Keratinocyte (primary cell): Measurements from ENCODE around the gene COL9A2. TPM values are rescaled to one million over a fixed set of nuclear protein-coding genes. Genes with fewer than 3 reads are reported as not detected.

Experiments
- DNase-seq: peaks from one replicate; pipeline ENCODE4 v3.0.0-alpha.2; 2011; ENCODE audit warnings: low read depth, missing footprints, low spot score
- FAIRE-seq: peaks from 2 replicates; lab custom pipeline; 2011; peaks lifted over from hg19 to GRCh38; lab: Jason Lieb, UNC
- H2AFZ ChIP-seq: 2 replicates; pipeline ENCODE4 v1.6.0; 2012; ENCODE audit warnings: low read length, control low read depth, inconsistent platforms; ENCODE audit not compliant: control insufficient read depth
- H3K27ac ChIP-seq: 2 replicates; pipeline ENCODE4 v1.5.1; 2011; ENCODE audit warnings: low read length; ENCODE audit not compliant: control insufficient read depth, insufficient read depth
- H3K27me3 ChIP-seq: 3 replicates; pipeline ENCODE4 v1.6.0; 2011; ENCODE audit warnings: low read length; ENCODE audit not compliant: control insufficient read depth, insufficient read depth; ENCODE audit errors: extremely low read depth
- H3K36me3 ChIP-seq, 2 experiments: 2 replicates in 1 of 2; 3 replicates in 1 of 2; pipeline ENCODE4 v1.5.1; 2011; ENCODE audit warnings: low read length in 2 of 2, mild to moderate bottlenecking in 1 of 2; ENCODE audit not compliant: control insufficient read depth in 2 of 2, insufficient read depth in 2 of 2; ENCODE audit errors: extremely low read depth in 1 of 2
- H3K4me1 ChIP-seq: 3 replicates; pipeline ENCODE4 v1.5.1; 2011; ENCODE audit warnings: low read length; ENCODE audit not compliant: control insufficient read depth, insufficient read depth; ENCODE audit errors: extremely low read depth
- H3K4me2 ChIP-seq: 3 replicates; pipeline ENCODE4 v1.6.0; 2011; ENCODE audit warnings: low read depth, low read length; ENCODE audit not compliant: control insufficient read depth, insufficient read depth; ENCODE audit errors: extremely low read depth
- H3K4me3 ChIP-seq, 3 experiments: fragments of 200-600 bp in 1 of 3; sonication (generic) in 1 of 3; 2 replicates in 2 of 3; 3 replicates in 1 of 3; pipeline ENCODE4 v1.5.1; 2011 to 2016; ENCODE audit warnings: low read length in 3 of 3, mild to moderate bottlenecking in 3 of 3, control low read depth in 2 of 3, inconsistent platforms in 1 of 3, low read depth in 1 of 3, mixed read lengths in 1 of 3, mixed run types in 1 of 3, moderate library complexity in 1 of 3; ENCODE audit not compliant: control insufficient read depth in 2 of 3, insufficient read depth in 2 of 3; ENCODE audit errors: extremely low read depth in 1 of 3
- H3K79me2 ChIP-seq: 2 replicates; pipeline ENCODE4 v1.6.0; 2012; ENCODE audit warnings: low read length; ENCODE audit not compliant: control insufficient read depth, insufficient read depth
- H3K9ac ChIP-seq: 3 replicates; pipeline ENCODE4 v1.6.0; 2011; ENCODE audit warnings: low read length; ENCODE audit not compliant: control insufficient read depth, insufficient read depth; ENCODE audit errors: extremely low read depth
- H3K9me1 ChIP-seq: 3 replicates; pipeline ENCODE4 v1.6.0; 2011; ENCODE audit warnings: low read length; ENCODE audit not compliant: control insufficient read depth, insufficient read depth; ENCODE audit errors: extremely low read depth
- H3K9me3 ChIP-seq: 2 replicates; pipeline ENCODE4 v1.5.1; 2012; ENCODE audit warnings: low read depth, low read length; ENCODE audit not compliant: control insufficient read depth
- H4K20me1 ChIP-seq: 3 replicates; pipeline ENCODE4 v1.6.0; 2011; ENCODE audit warnings: low read length; ENCODE audit not compliant: control insufficient read depth, insufficient read depth; ENCODE audit errors: extremely low read depth
- EZH2 ChIP-seq: IDR thresholded peaks from one replicate; pipeline ENCODE4 v1.6.1; 2012; ENCODE audit warnings: inconsistent platforms, mild to moderate bottlenecking, low read length, moderate library complexity
- dilution Hi-C: fragments of 300-500 bp; cut with MboI; formaldehyde crosslinking; loops from one replicate; pipeline ENCODE4 v1.7.0; 2020; ENCODE audit warnings: low sequenced_read_pairs; ENCODE audit not compliant: extremely low pct_ligation_motif_present
- polyA plus RNA-seq, 5 experiments: library from polyadenylated mRNA; depleted of rRNA in 3 of 5; stranded (reverse) in 3 of 5; stranded (forward) in 1 of 5; unstranded in 1 of 5; fragments of >200 nt; gene quantifications; 1 replicate in 1 of 5; 2 replicates in 3 of 5; 3 replicates in 1 of 5; pipeline versions ENCODE4 v1.2.1 to v1.2.3, GENCODE V29; 2011 to 2012; ENCODE audit warnings: missing spikeins in 2 of 5, low read depth in 1 of 5, low replicate concordance in 1 of 5
- TF ChIP-seq, protein P1 (sequence below), 3 experiments: IDR thresholded peaks in 1 of 3; conservative IDR thresholded peaks in 1 of 3; optimal IDR thresholded peaks in 1 of 3; 2 replicates in 2 of 3; 3 replicates in 1 of 3; pipeline versions ENCODE3 to v1.5.1; 2011; ENCODE audit warnings: low read length in 3 of 3, mild to moderate bottlenecking in 3 of 3, moderate library complexity in 2 of 3, control low read depth in 1 of 3, inconsistent platforms in 1 of 3; ENCODE audit not compliant: insufficient read depth in 2 of 3; ENCODE audit errors: extremely low read depth in 1 of 3

Gene COL9A2
- polyA plus RNA-seq, 1 donor (not counting 4 experiments of a cell fraction or from before 2014, with no cell fraction given) = 1.6 TPM

DNA sequence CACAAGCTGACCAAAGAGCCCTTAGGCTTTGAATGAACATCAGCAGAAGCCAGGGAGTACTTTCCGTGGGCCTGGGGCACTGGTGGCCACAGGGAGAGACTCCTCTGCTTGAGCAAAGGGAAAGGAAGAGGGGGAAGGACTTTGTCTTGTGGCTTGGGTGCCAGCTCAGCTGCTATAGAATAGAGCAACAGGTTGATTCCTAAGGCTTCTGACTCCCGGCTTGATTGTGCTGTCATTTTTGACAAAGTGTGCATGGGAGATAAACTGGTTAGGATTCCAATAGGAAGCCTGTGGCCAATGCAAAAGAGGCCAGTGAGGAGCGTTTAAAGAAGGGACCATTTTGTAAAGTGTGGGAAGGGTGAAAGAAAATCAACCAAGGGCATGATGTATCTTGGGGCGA, 44.6 kb upstream of the COL9A2 start:
- H2AFZ ChIP-seq = no peak overlapping the region
- no peak for DNase-seq
- no peaks in the 10 kb centered on the region for H3K79me2 ChIP-seq
- no peaks in the 10 kb centered on the region for H3K27me3 ChIP-seq
- H3K9me1 ChIP-seq = no peaks in the 10 kb centered on the region
- no peaks in the 10 kb centered on the region for H3K4me1 ChIP-seq
- no peak overlapping the region for H3K4me3 ChIP-seq
- H3K9me3 ChIP-seq = no peaks in the 10 kb centered on the region
- dilution Hi-C loops = no loop called here
- no peaks in the 10 kb centered on the region for H4K20me1 ChIP-seq
- no peak overlapping the region for H3K9ac ChIP-seq
- no peaks in the 10 kb centered on the region for H3K36me3 ChIP-seq
- no peak overlapping the region for H3K4me2 ChIP-seq
- H3K27ac ChIP-seq = no peak overlapping the region
- FAIRE-seq = no peak
- TF ChIP-seq, protein P1, sequence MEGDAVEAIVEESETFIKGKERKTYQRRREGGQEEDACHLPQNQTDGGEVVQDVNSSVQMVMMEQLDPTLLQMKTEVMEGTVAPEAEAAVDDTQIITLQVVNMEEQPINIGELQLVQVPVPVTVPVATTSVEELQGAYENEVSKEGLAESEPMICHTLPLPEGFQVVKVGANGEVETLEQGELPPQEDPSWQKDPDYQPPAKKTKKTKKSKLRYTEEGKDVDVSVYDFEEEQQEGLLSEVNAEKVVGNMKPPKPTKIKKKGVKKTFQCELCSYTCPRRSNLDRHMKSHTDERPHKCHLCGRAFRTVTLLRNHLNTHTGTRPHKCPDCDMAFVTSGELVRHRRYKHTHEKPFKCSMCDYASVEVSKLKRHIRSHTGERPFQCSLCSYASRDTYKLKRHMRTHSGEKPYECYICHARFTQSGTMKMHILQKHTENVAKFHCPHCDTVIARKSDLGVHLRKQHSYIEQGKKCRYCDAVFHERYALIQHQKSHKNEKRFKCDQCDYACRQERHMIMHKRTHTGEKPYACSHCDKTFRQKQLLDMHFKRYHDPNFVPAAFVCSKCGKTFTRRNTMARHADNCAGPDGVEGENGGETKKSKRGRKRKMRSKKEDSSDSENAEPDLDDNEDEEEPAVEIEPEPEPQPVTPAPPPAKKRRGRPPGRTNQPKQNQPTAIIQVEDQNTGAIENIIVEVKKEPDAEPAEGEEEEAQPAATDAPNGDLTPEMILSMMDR (optimal IDR thresholded peaks at IDR 0.05 in 1 of 3, IDR thresholded peaks at IDR 0.05 in 1 of 3, conservative IDR thresholded peaks at IDR 0.05 in 1 of 3; ENCODE audit: extremely low read depth in 1 of 3, insufficient read depth in 2 of 3, low read length in 3 of 3) = no peak
- no peak for TF ChIP-seq EZH2

DNA sequence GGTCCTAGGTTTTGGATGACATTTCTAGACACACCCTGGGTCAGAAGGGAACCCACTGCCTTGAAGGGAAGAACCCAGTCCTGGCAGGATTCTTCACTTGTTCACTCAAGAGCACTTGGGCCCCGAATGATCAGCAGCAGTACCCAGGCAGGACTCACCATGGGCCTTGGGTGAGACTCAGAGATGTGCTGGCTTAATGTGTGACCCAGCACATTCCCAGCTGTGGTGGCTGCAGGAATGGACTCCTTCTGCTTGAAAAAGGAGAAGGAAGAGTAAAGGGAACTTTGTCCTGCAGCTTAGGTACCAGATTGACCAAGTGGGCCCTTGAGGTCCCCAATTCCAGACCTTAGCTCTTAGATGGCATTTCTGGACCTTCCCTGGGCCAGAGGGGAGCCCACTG, 44.1 kb upstream of the COL9A2 start:
- no peaks in the 10 kb centered on the region for H3K9me3 ChIP-seq
- DNase-seq (no peak), FAIRE-seq (no peak)
- H3K4me3 ChIP-seq = no peak overlapping the region
- H3K4me1 ChIP-seq = no peaks in the 10 kb centered on the region
- no peak overlapping the region for H2AFZ ChIP-seq
- H3K36me3 ChIP-seq = no peaks in the 10 kb centered on the region
- dilution Hi-C loops = no loop called here
- no peaks in the 10 kb centered on the region for H3K9me1 ChIP-seq
- no peak overlapping the region for H3K27ac ChIP-seq
- H3K4me2 ChIP-seq = no peak overlapping the region
- TF ChIP-seq, protein P1 (optimal IDR thresholded peaks at IDR 0.05 in 1 of 3, IDR thresholded peaks at IDR 0.05 in 1 of 3, conservative IDR thresholded peaks at IDR 0.05 in 1 of 3; ENCODE audit: extremely low read depth in 1 of 3, insufficient read depth in 2 of 3, low read length in 3 of 3) = no peak
- no peak for TF ChIP-seq EZH2
- no peaks in the 10 kb centered on the region for H4K20me1 ChIP-seq
- no peak overlapping the region for H3K9ac ChIP-seq
- no peaks in the 10 kb centered on the region for H3K27me3 ChIP-seq
- H3K79me2 ChIP-seq = no peaks in the 10 kb centered on the region
